HFF-Myc (cell line): ENCODE data around the gene PSMA5.

Experiments
- DNase-seq: peaks from one replicate; pipeline ENCODE4 v3.0.0-alpha.2; 2011; ENCODE audit warnings: low read depth; ENCODE audit errors: extremely low read depth
- H3K4me3 ChIP-seq: replicated peaks from 2 replicates; pipeline ENCODE4 v1.5.1; 2011; ENCODE audit warnings: low read depth, mild to moderate bottlenecking, control low read depth, low read length
- TF ChIP-seq, protein P1 (sequence below): IDR thresholded peaks from 2 replicates; pipeline ENCODE4 v1.5.1; 2012; ENCODE audit warnings: mild to moderate bottlenecking, low read depth, low read length, control low read depth; ENCODE audit errors: missing control alignments

Gene PSMA5

DNA sequence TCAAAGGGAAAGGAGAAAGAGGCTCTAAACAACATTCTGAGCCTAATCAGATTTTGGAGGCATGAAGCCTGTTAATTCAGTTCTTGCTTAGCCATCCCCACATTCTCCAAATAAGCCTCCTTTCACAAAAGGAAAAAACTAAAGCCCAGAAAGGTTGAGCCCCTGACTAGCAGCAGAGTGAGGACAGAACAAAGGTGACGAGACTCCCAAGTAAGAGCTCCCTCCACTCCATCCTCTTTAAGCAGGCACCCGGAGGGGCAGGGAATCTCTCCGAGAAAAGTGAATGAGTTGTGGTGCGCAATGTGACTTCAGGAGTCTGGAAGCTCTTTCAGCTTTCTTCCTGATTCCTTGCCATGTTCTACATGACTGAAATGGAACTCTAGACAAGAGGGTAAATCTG is 76.1 kb downstream of the PSMA5 start:
- DNase-seq: no peak
- TF ChIP-seq, protein P1, sequence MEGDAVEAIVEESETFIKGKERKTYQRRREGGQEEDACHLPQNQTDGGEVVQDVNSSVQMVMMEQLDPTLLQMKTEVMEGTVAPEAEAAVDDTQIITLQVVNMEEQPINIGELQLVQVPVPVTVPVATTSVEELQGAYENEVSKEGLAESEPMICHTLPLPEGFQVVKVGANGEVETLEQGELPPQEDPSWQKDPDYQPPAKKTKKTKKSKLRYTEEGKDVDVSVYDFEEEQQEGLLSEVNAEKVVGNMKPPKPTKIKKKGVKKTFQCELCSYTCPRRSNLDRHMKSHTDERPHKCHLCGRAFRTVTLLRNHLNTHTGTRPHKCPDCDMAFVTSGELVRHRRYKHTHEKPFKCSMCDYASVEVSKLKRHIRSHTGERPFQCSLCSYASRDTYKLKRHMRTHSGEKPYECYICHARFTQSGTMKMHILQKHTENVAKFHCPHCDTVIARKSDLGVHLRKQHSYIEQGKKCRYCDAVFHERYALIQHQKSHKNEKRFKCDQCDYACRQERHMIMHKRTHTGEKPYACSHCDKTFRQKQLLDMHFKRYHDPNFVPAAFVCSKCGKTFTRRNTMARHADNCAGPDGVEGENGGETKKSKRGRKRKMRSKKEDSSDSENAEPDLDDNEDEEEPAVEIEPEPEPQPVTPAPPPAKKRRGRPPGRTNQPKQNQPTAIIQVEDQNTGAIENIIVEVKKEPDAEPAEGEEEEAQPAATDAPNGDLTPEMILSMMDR: no peak
- no peak overlapping the region for H3K4me3 ChIP-seq
